ENCODE measurements around the gene CHRFAM7A.
"Not testable (repeated sequence)": the region's sequence is repeated elsewhere in the genome, so short reads cannot be mapped to it uniquely, and the experiment has no call there.

The CHRFAM7A gene

GRCh38 chr15:30315704-30316103 lies 77.6 kb downstream of the CHRFAM7A start:
- not testable (repeated sequence) for DNase-seq

DNA sequence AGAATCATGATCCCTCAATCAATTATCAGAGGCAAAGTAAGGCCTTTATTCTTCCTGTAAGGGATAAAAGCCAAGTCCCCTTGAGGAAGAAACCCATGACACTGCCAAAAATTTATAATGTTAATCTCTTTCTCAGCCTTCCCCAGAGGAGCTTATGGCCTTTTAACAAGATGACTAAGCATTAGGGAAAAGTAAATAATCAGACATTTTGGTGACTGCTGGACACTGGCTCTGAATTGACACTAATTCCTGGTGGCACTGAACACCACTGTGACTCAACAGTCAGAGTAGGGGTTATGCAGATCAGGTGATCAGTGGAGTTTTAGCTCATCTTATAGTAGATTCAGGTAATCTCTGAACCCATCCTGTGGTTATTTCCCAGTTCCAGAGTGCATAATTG lies 82.8 kb downstream of the CHRFAM7A start:
- DNase-seq = not testable (repeated sequence)

Data from activated CD4-positive, alpha-beta T cell treated with anti-CD3 and anti-CD28 coated beads, Interleukin-10, Interleukin-2, amounts not matched to agents 100 ng/mL and 50 ng/mL, durations not matched to agents 16 hours and 8 hours (primary cell).